Coronary artery (tissue), 2 donors: Measurements from ENCODE around the gene CMYA5.
"Not testable (repeated sequence)": the region's sequence is repeated elsewhere in the genome, so short reads cannot be mapped to it uniquely, and the experiment has no call there.

ENCODE experiments used
- DNase-seq: peaks from one replicate; pipeline ENCODE4 v3.0.0-alpha.2; 2017; ENCODE audit warnings: low spot score
- H3K27ac ChIP-seq, 2 donors: fragments of 200-600 bp; sonication (generic); one replicate each; pipeline ENCODE4 v1.5.1; 2016 to 2019
- H3K4me3 ChIP-seq: fragments of 200-600 bp; sonication (generic); 2 replicates; pipeline ENCODE4 v1.5.1; 2016; ENCODE audit warnings: mild to moderate bottlenecking, moderate library complexity
- CTCF ChIP-seq: fragments of 200-600 bp; sonication (generic); IDR thresholded peaks from one replicate; pipeline ENCODE4 v1.5.1; 2019; ENCODE audit warnings: antibody characterized with exemption

The CMYA5 gene

DNA sequence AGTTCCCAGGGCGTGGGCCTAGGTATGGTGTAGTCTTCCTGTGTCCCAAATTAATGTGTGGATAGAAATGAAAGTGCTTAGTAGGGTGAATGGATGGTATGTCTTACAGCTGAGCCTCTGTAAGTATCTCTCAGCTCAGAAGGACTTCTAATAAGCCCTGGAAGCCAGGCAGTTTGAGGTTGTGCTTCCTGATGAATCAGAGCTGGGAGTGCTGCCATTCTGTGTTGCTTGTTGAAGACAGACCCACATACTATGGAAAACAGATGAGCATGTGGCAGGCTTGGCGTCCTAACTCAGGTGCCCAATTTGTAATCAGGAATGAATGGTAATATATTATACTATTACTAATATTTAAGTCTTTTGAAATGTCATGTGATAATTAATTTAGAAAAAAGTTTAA is 69.8 kb downstream of the CMYA5 start:
- TF ChIP-seq CTCF, result no peak
- no peak for DNase-seq
- Histone ChIP-seq H3K27ac (no peak overlapping the region), H3K4me3 (no peak overlapping the region)

DNA sequence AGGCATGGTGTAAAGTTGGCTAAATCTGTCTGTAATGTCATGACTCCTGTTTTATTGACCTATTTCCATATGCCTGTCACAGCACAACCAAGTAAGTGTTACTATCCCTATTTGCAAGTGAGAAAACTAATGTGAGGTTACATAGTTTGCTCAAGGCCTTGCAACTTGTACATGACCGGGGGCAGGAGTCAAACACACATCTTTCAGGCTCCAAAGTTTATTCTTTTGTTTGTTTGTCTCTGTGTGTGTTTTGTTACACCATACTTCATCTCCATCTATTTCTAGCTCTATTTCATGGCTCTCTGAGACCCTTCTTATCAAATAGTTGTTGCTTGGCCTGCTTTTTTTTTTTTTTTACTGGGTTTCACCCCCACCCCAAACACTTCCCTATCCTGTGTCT is 70.2 kb downstream of the CMYA5 start:
- no peak overlapping the region for H3K27ac ChIP-seq
- DNase-seq, result no peak
- no peak overlapping the region for H3K4me3 ChIP-seq
- no peak for TF ChIP-seq CTCF

DNA sequence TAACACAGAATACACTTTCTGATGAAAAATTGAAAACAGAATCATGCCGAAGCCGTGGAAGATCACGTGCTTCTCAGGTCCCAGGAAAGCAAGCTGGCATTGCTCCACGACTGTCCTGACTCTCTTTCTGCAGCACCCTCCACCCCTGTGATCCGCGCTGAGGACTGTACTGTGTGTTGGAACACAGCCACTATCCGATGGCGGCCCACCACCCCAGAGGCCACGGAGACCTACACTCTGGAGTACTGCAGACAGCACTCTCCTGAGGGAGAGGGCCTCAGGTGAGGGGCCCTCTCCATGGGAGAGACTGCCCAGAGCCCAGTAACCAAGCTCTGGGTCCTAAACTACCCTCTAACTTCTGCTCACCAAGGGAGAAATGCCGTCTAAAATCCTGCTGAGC is 73.3 kb downstream of the CMYA5 start:
- no peak for DNase-seq
- Histone ChIP-seq H3K4me3 (no peak overlapping the region), H3K27ac (no peak overlapping the region)
- no peak for TF ChIP-seq CTCF

DNA sequence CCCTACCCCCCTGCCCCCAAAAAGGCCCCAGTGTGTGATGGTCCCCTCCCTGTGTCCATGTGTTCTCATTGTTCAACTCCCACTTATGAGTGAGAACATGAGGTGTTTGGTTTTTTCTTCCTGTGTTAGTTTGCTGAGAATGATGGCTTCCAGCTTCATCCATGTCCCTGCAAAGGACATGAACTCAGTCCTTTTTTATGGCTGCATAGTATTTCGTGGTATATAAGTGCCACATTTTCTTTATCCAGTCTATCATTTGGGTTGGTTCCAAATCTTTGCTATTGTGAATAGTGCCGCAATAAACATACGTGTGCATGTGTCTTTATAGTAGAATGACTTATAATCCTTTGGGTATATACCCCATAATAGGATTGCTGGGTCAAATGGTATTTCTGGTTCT is 74.5 kb downstream of the CMYA5 start:
- not testable (repeated sequence) for DNase-seq, H3K27ac ChIP-seq, H3K4me3 ChIP-seq

- DNase-seq, result no peak
- Histone ChIP-seq H3K27ac (no peak overlapping the region), H3K4me3 (no peak overlapping the region)
- no peak for TF ChIP-seq CTCF
Measured at GRCh38 chr5:79771387-79771786, 81.8 kb downstream of the CMYA5 start.

- no peak for DNase-seq
- no peak overlapping the region for H3K4me3 ChIP-seq
- H3K27ac ChIP-seq, result no peak overlapping the region
- TF ChIP-seq CTCF, result no peak
Measured at GRCh38 chr5:79772651-79773050, 83.0 kb downstream of the CMYA5 start.

DNA sequence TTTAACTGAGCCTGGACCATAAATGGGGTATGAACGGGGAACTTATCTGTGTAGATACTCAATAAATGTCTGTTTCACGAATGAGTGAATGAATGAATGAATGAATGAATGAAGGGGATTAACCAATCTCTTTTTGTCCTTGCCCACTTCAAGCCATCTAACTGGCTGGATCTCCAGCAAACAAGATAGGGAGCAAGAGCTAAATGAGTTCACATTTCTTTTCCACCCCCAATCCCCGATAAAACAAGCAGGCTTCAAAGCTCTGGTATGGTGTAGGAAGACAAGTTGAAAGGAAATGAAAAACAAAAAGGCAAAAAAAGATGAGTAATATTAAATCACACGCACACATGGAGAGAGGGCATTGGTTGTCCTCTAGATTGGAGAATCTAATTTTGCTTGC is 84.0 kb downstream of the CMYA5 start:
- H3K27ac ChIP-seq, result no peak overlapping the region
- no peak for DNase-seq
- no peak for TF ChIP-seq CTCF
- H3K4me3 ChIP-seq, result no peak overlapping the region
